HG03354 (cell line): ENCODE data around the gene FNDC11.
"Not testable (repeated sequence)": the region's sequence is repeated elsewhere in the genome, so short reads cannot be mapped to it uniquely, and the experiment has no call there.

Experiments used
- ATAC-seq: cut with Tn5 transposase; IDR thresholded peaks from one replicate; pipeline ENCODE4 v1.9.1; 2021; ENCODE audit warnings: mild to moderate bottlenecking; ENCODE audit not compliant: unreplicated experiment, poor library complexity, severe bottlenecking

The FNDC11 gene

GRCh38 chr20:63549679-63550282 lies 4.2 kb upstream of the FNDC11 start:
- ATAC-seq, result no peak

- no peak for ATAC-seq
These were observed 2.9 kb upstream of the FNDC11 start for GRCh38 chr20:63551068-63551467.

- ATAC-seq, result peak; percentile 51
These were observed 1.3 kb upstream of the FNDC11 start for GRCh38 chr20:63552481-63553249.

GRCh38 chr20:63553251-63553932 lies 567 bp upstream of the FNDC11 start:
- peak; percentile 49 for ATAC-seq

GRCh38 chr20:63554361-63555278 lies 661 bp downstream of the FNDC11 start:
- ATAC-seq, result no peak

- no peak for ATAC-seq
These were observed 1.9 kb downstream of the FNDC11 start for GRCh38 chr20:63555661-63556381.

GRCh38 chr20:63556873-63557478 lies 3.0 kb downstream of the FNDC11 start:
- no peak for ATAC-seq

- ATAC-seq, result no peak
These were observed 3.5 kb downstream of the FNDC11 start for GRCh38 chr20:63557481-63557891.

- ATAC-seq, result no peak
These were observed 5.0 kb downstream of the FNDC11 start for GRCh38 chr20:63558804-63559484.

- not testable (repeated sequence) for ATAC-seq
These were observed 5.8 kb downstream of the FNDC11 start for GRCh38 chr20:63559485-63560332.

GRCh38 chr20:63560333-63560805 lies 6.4 kb downstream of the FNDC11 start:
- ATAC-seq, result no peak

- ATAC-seq, result no peak
These were observed 7.1 kb downstream of the FNDC11 start for GRCh38 chr20:63560856-63561609.

GRCh38 chr20:63561624-63562396 lies 7.9 kb downstream of the FNDC11 start:
- ATAC-seq, result no peak

GRCh38 chr20:63562461-63563224 lies 8.7 kb downstream of the FNDC11 start:
- ATAC-seq, result no peak

- ATAC-seq, result no peak
These were observed 9.4 kb downstream of the FNDC11 start for GRCh38 chr20:63563225-63563935.
